Endothelial cell of umbilical vein (primary cell): ENCODE data around the gene COL5A1. TPM values are rescaled to one million over a fixed set of nuclear protein-coding genes. Genes with fewer than 3 reads are reported as not detected.

Experiments used
- BruUV-seq: library from RNA; stranded (reverse); fragments of 400-500 nt; replicated peaks from 2 replicates; lab custom pipeline; 2021; lab: Mats Ljungman, UMichigan
- CTCF ChIA-PET: fragments of 300-600, 350-600 bp; sonication (Branson Sonifier 250); formaldehyde crosslinking; loops from one replicate; lab custom pipeline; 2021; ENCODE audit warnings: antibody characterized with exemption, inconsistent platforms; lab: Charles Lee
- POLR2A ChIA-PET: fragments of 300-600, 350-600 bp; sonication (Branson Sonifier 250); formaldehyde crosslinking; loops from one replicate; lab custom pipeline; 2021; ENCODE audit warnings: antibody characterized with exemption, inconsistent platforms; lab: Charles Lee
- DNase-seq: peaks from one replicate; pipeline ENCODE4 v3.0.0-alpha.2; 2011; ENCODE audit warnings: low read depth, low spot score
- FAIRE-seq: peaks from 2 replicates; lab custom pipeline; 2011; peaks lifted over from hg19 to GRCh38; lab: Jason Lieb, UNC
- H2AFZ ChIP-seq: 2 replicates; pipeline ENCODE4 v1.6.0; 2012; ENCODE audit warnings: low read depth, low read length, control low read depth, inconsistent platforms
- H3K27ac ChIP-seq: 2 replicates; pipeline ENCODE4 v1.5.1; 2011; ENCODE audit warnings: low read depth, mild to moderate bottlenecking, control low read depth, low read length, moderate library complexity; ENCODE audit not compliant: insufficient read depth
- H3K27me3 ChIP-seq, 2 experiments: 2 replicates each; pipeline versions ENCODE4 v1.6.0 to v1.6.1; 2011; ENCODE audit warnings: low read length in 2 of 2, mixed read lengths in 1 of 2; ENCODE audit not compliant: control insufficient read depth in 2 of 2, insufficient read depth in 2 of 2
- H3K36me3 ChIP-seq, 2 experiments: 2 replicates in 1 of 2; 3 replicates in 1 of 2; pipeline ENCODE4 v1.5.1; 2011; ENCODE audit warnings: low read length in 2 of 2, mild to moderate bottlenecking in 1 of 2, moderate library complexity in 1 of 2; ENCODE audit not compliant: control insufficient read depth in 2 of 2, insufficient read depth in 2 of 2; ENCODE audit errors: extremely low read depth in 1 of 2
- H3K4me1 ChIP-seq: 3 replicates; pipeline ENCODE4 v1.5.1; 2011; ENCODE audit warnings: mild to moderate bottlenecking, low read length; ENCODE audit not compliant: control insufficient read depth, insufficient read depth; ENCODE audit errors: extremely low read depth
- H3K4me2 ChIP-seq: 2 replicates; pipeline ENCODE4 v1.6.1; 2011; ENCODE audit warnings: low read length, control low read depth, mixed read lengths; ENCODE audit not compliant: insufficient read depth
- H3K4me3 ChIP-seq, 3 experiments: fragments of 200-600 bp in 1 of 3; sonication (generic), shearing (Covaris generic) in 1 of 3; replicated peaks in 1 of 3; 2 replicates each; pipeline ENCODE4 v1.5.1; 2011 to 2016; ENCODE audit warnings: control low read depth in 3 of 3, low read length in 3 of 3, mild to moderate bottlenecking in 2 of 3, inconsistent platforms in 1 of 3, low read depth in 1 of 3, moderate library complexity in 1 of 3; ENCODE audit not compliant: insufficient read depth in 1 of 3
- H3K79me2 ChIP-seq: 2 replicates; pipeline ENCODE4 v1.6.0; 2012; ENCODE audit warnings: low read length, inconsistent platforms; ENCODE audit not compliant: control insufficient read depth, insufficient read depth
- H3K9ac ChIP-seq: replicated peaks from 2 replicates; pipeline ENCODE3; 2011; ENCODE audit warnings: low read length, control low read depth; ENCODE audit not compliant: insufficient read depth; ENCODE audit errors: extremely low read depth
- H3K9me1 ChIP-seq: replicated peaks from 3 replicates; pipeline ENCODE4 v1.6.0; 2011; ENCODE audit warnings: mild to moderate bottlenecking, low read length; ENCODE audit not compliant: control insufficient read depth, insufficient read depth; ENCODE audit errors: extremely low read depth
- H3K9me3 ChIP-seq: replicated peaks from 2 replicates; pipeline ENCODE4 v1.5.1; 2012; ENCODE audit warnings: low read length, inconsistent platforms; ENCODE audit not compliant: control insufficient read depth, insufficient read depth
- H4K20me1 ChIP-seq: replicated peaks from 2 replicates; pipeline ENCODE3; 2011; ENCODE audit warnings: mild to moderate bottlenecking, low read length; ENCODE audit not compliant: control insufficient read depth, insufficient read depth; ENCODE audit errors: extremely low read depth
- CTCF ChIP-seq, 2 donors: IDR thresholded peaks; 1 replicate in 1 of 2; 2 replicates in 1 of 2; pipeline ENCODE4 v1.5.1; 2011; ENCODE audit warnings: low read length in 2 of 2, mild to moderate bottlenecking in 2 of 2, moderate library complexity in 2 of 2, control low read depth in 1 of 2, inconsistent platforms in 1 of 2, low read depth in 1 of 2; ENCODE audit not compliant: insufficient read depth in 1 of 2; ENCODE audit errors: extremely low read depth in 1 of 2
- FOS ChIP-seq: IDR thresholded peaks from 2 replicates; pipeline ENCODE4 v1.6.1; 2011; ENCODE audit warnings: mild to moderate bottlenecking, low read length, moderate library complexity, borderline replicate concordance; ENCODE audit not compliant: insufficient read depth
- JUN ChIP-seq: IDR thresholded peaks from 2 replicates; pipeline ENCODE4 v1.6.1; 2011; ENCODE audit warnings: borderline replicate concordance, low read depth; ENCODE audit not compliant: insufficient read length, insufficient read depth
- MAX ChIP-seq: IDR thresholded peaks from 2 replicates; pipeline ENCODE4 v1.6.1; 2011; ENCODE audit not compliant: insufficient read depth, insufficient read length
- POLR2A ChIP-seq: IDR thresholded peaks from 2 replicates; pipeline ENCODE4 v1.6.1; 2012; ENCODE audit warnings: low read depth, mild to moderate bottlenecking, control low read depth, low read length
- POLR2AphosphoS5 ChIP-seq: IDR thresholded peaks from 2 replicates; pipeline ENCODE4 v1.6.1; 2012; ENCODE audit warnings: low read depth, mild to moderate bottlenecking, control low read depth, low read length, moderate library complexity; ENCODE audit not compliant: insufficient read depth
- dilution Hi-C: fragments of 300-500 bp; cut with MboI; formaldehyde crosslinking; loops from one replicate; pipeline ENCODE4 v1.15.0; 2019; ENCODE audit warnings: low sequenced_read_pairs; ENCODE audit not compliant: extremely low pct_ligation_motif_present
- intact Hi-C: fragments of 100-400 bp; cut with micrococcal nuclease; formaldehyde crosslinking; loops from one replicate; pipeline ENCODE4 v1.10.0; 2022
- polyA plus RNA-seq, 4 experiments: library from polyadenylated mRNA; depleted of rRNA in 3 of 4; stranded (reverse) in 3 of 4; unstranded in 1 of 4; fragments of >200 nt; gene quantifications; 2 replicates each; pipeline versions ENCODE4 v1.2.1 to v1.2.3, GENCODE V29; 2011 to 2012; ENCODE audit warnings: missing spikeins in 1 of 4
- total RNA-seq: library from RNA; stranded (reverse); gene quantifications from 2 replicates; pipeline ENCODE4 v1.2.3, GENCODE V29; 2021

The COL5A1 gene
- total and polyA plus RNA-seq, 2 donors (not counting 3 experiments of a cell fraction or from before 2014, with no cell fraction given), result 97.4 to 175 TPM

- Histone ChIP-seq H4K20me1 (no peaks in the 10 kb centered on the region), H3K9me1 (no peaks in the 10 kb centered on the region), H3K9me3 (no peaks in the 10 kb centered on the region), H3K4me3 (no peak overlapping the region), H3K4me1 (no peaks in the 10 kb centered on the region), H3K36me3 (peaks cover 0 to 37% of the 10 kb centered on the region in 2 experiments), H3K27ac (no peak overlapping the region), H3K79me2 (no peaks in the 10 kb centered on the region), H3K9ac (no peak overlapping the region), H2AFZ (no peak overlapping the region), H3K4me2 (no peak overlapping the region), H3K27me3 (no peaks in the 10 kb centered on the region)
- no TSS peak for BruUV-seq
- TF ChIP-seq MAX, result no peak
- no peak for TF ChIP-seq CTCF (IDR thresholded peaks at IDR 0.05; ENCODE audit: extremely low read depth in 1 of 2, insufficient read depth in 1 of 2, low read depth in 1 of 2, low read length in 2 of 2)
- dilution Hi-C loops (no loop called here), intact Hi-C loops (no loop called here)
- DNase-seq, result no peak
- FAIRE-seq, result no peak
- ChIA-PET POLR2A (no interaction called here), CTCF (no interaction called here)
These were observed 189.5 kb downstream of the COL5A1 start for GRCh38 chr9:134830926-134831720.

- ChIA-PET POLR2A (no interaction called here), CTCF (no interaction called here)
- Histone ChIP-seq H3K9me3 (no peaks in the 10 kb centered on the region), H3K36me3 (peaks cover 4 to 32% of the 10 kb centered on the region in 2 experiments), H2AFZ (no peak overlapping the region), H3K4me1 (no peaks in the 10 kb centered on the region), H3K9ac (no peak overlapping the region), H3K9me1 (no peaks in the 10 kb centered on the region), H3K4me3 (no peak overlapping the region), H4K20me1 (no peaks in the 10 kb centered on the region), H3K27me3 (no peaks in the 10 kb centered on the region), H3K4me2 (no peak overlapping the region), H3K27ac (no peak overlapping the region), H3K79me2 (no peaks in the 10 kb centered on the region)
- FAIRE-seq (no peak), DNase-seq (no peak)
- dilution Hi-C loops (no loop called here), intact Hi-C loops (no loop called here)
- TF ChIP-seq POLR2AphosphoS5 (no peak), JUN (no peak), FOS (no peak), CTCF (IDR thresholded peaks at IDR 0.05; ENCODE audit: extremely low read depth in 1 of 2, insufficient read depth in 1 of 2, low read depth in 1 of 2, low read length in 2 of 2) (no peak), POLR2A (no peak), MAX (no peak)
- no TSS peak for BruUV-seq
These were observed 190.9 kb downstream of the COL5A1 start for GRCh38 chr9:134832471-134832870.
